GM23338 (cell line): ENCODE measurements around the gene SORT1. TPM values are rescaled to one million over a fixed set of nuclear protein-coding genes. Genes with fewer than 3 reads are reported as not detected.
A peak's percentile ranks its signal among the peaks of the same experiment; 100 is the strongest.

Experiments used
- ATAC-seq: fragments of 200-7000 bp; cut with Tn5 transposase; 3 replicates; pipeline ENCODE4 v1.9.1; 2020
- DNase-seq: peaks from one replicate; pipeline ENCODE4 v3.0.0-alpha.2; 2015; ENCODE audit warnings: low spot score
- H2AFZ ChIP-seq: fragments of 200-600 bp; sonication (generic); 2 replicates; pipeline ENCODE4 v1.8.0; 2016; ENCODE audit warnings: antibody characterized with exemption, mild to moderate bottlenecking, moderate library complexity
- H3F3A ChIP-seq: fragments of 200-600 bp; sonication (generic); replicated peaks from 2 replicates; pipeline ENCODE4 v1.8.0; 2017; ENCODE audit warnings: antibody characterized with exemption, mixed run types, low read depth
- H3K27ac ChIP-seq: fragments of 200-600 bp; sonication (generic); 2 replicates; pipeline ENCODE4 v1.6.1; 2016; ENCODE audit warnings: low read depth
- H3K27me3 ChIP-seq: fragments of 200-600 bp; sonication (generic); 2 replicates; pipeline ENCODE4 v1.8.0; 2016; ENCODE audit warnings: mild to moderate bottlenecking, mixed run types, moderate library complexity; ENCODE audit not compliant: insufficient read depth
- H3K36me3 ChIP-seq: fragments of 200-600 bp; sonication (generic); 2 replicates; pipeline ENCODE4 v1.8.0; 2016; ENCODE audit warnings: mild to moderate bottlenecking; ENCODE audit not compliant: insufficient read depth
- H3K4me1 ChIP-seq: fragments of 200-600 bp; sonication (generic); 2 replicates; pipeline ENCODE4 v1.8.0; 2016; ENCODE audit warnings: mild to moderate bottlenecking, moderate library complexity; ENCODE audit not compliant: insufficient read depth
- H3K4me2 ChIP-seq: fragments of 200-600 bp; sonication (generic); 2 replicates; pipeline ENCODE4 v1.7.1; 2017; ENCODE audit warnings: mixed run types
- H3K4me3 ChIP-seq: fragments of 200-600 bp; sonication (generic); 2 replicates; pipeline ENCODE4 v1.6.1; 2016; ENCODE audit warnings: mixed run types
- H3K79me2 ChIP-seq: fragments of 200-600 bp; sonication (generic); replicated peaks from 2 replicates; pipeline ENCODE4 v1.8.0; 2017; ENCODE audit warnings: mild to moderate bottlenecking; ENCODE audit not compliant: insufficient read depth
- H3K9me2 ChIP-seq: fragments of 200-600 bp; sonication (generic); 2 replicates; pipeline ENCODE4 v1.8.0; 2017; ENCODE audit not compliant: insufficient read depth
- H4K20me1 ChIP-seq: fragments of 200-600 bp; sonication (generic); replicated peaks from 2 replicates; pipeline ENCODE4 v1.8.0; 2017; ENCODE audit warnings: mild to moderate bottlenecking; ENCODE audit not compliant: insufficient read depth
- H3K27ac Mint-ChIP-seq: 2 replicates; pipeline ENCODE4 v1.8.0; 2020; ENCODE audit warnings: inconsistent platforms, mild to moderate bottlenecking, moderate library complexity, mixed read lengths
- H3K27me3 Mint-ChIP-seq: 3 replicates; pipeline ENCODE4 v1.8.0; 2022; ENCODE audit warnings: low read depth, mild to moderate bottlenecking, moderate library complexity, mixed read lengths, inconsistent platforms; ENCODE audit not compliant: insufficient read depth, poor library complexity
- H3K36me3 Mint-ChIP-seq: 3 replicates; pipeline ENCODE4 v1.8.0; 2021; ENCODE audit warnings: low read depth, mild to moderate bottlenecking, inconsistent platforms, moderate library complexity, mixed read lengths
- H3K4me1 Mint-ChIP-seq: 3 replicates; pipeline ENCODE4 v1.8.0; 2020; ENCODE audit warnings: mild to moderate bottlenecking, inconsistent platforms, mixed read lengths
- H3K4me3 Mint-ChIP-seq: 3 replicates; pipeline ENCODE4 v1.8.0; 2021; ENCODE audit warnings: moderate library complexity, mild to moderate bottlenecking, inconsistent platforms, mixed read lengths
- H3K9me3 Mint-ChIP-seq: 3 replicates; pipeline ENCODE4 v1.8.0; 2020; ENCODE audit warnings: moderate library complexity, mild to moderate bottlenecking, inconsistent platforms, mixed read lengths
- CREB1 ChIP-seq: fragments of 250-450 bp; sonication (Bioruptor Pico); IDR thresholded peaks from 2 replicates; pipeline ENCODE4 v1.5.0; 2020; ENCODE audit warnings: low read depth, mild to moderate bottlenecking, moderate library complexity
- EZH2 ChIP-seq: fragments of 200-600 bp; sonication (generic); IDR thresholded peaks from one replicate; pipeline ENCODE4 v1.8.0; 2017; ENCODE audit warnings: antibody characterized with exemption, mild to moderate bottlenecking, low read depth; ENCODE audit not compliant: unreplicated experiment
- EZH2phosphoT487 ChIP-seq: fragments of 200-600 bp; sonication (generic); IDR thresholded peaks from one replicate; pipeline ENCODE4 v1.8.1; 2018; ENCODE audit warnings: antibody characterized with exemption; ENCODE audit not compliant: unreplicated experiment
- JUNB ChIP-seq: IDR thresholded peaks from one replicate; pipeline ENCODE4 v1.6.1; 2016; ENCODE audit warnings: antibody characterized with exemption; ENCODE audit not compliant: unreplicated experiment
- NANOG ChIP-seq: IDR thresholded peaks from 2 replicates; pipeline ENCODE4 v1.6.1; 2016; ENCODE audit warnings: antibody characterized with exemption, borderline replicate concordance
- POLR2AphosphoS5 ChIP-seq: IDR thresholded peaks from 2 replicates; pipeline ENCODE4 v1.6.1; 2016; ENCODE audit warnings: antibody characterized with exemption, low read depth
- REST ChIP-seq: IDR thresholded peaks from one replicate; pipeline ENCODE4 v1.6.1; 2018; ENCODE audit warnings: antibody characterized with exemption; ENCODE audit not compliant: unreplicated experiment
- STAT1 ChIP-seq: IDR thresholded peaks from one replicate; pipeline ENCODE4 v1.6.1; 2016; ENCODE audit warnings: antibody characterized with exemption; ENCODE audit not compliant: unreplicated experiment
- ZNF114 ChIP-seq: fragments of 250-450 bp; sonication (Bioruptor Pico); IDR thresholded peaks from 2 replicates; pipeline ENCODE4 v1.5.0; 2020; ENCODE audit warnings: mild to moderate bottlenecking, moderate library complexity
- ZNF331 ChIP-seq: fragments of 250-450 bp; sonication (Bioruptor Pico); IDR thresholded peaks from 2 replicates; pipeline ENCODE4 v1.5.0; 2020; ENCODE audit warnings: low read depth, mild to moderate bottlenecking, moderate library complexity
- ZNF462 ChIP-seq: fragments of 250-450 bp; sonication (Bioruptor Pico); IDR thresholded peaks from 2 replicates; pipeline ENCODE4 v1.5.0; 2020; ENCODE audit warnings: mild to moderate bottlenecking, moderate library complexity
- polyA plus RNA-seq: library from polyadenylated mRNA; unstranded; fragments of >200 nt; fragmentation: Nextera tagmentation; extraction: Ambion mirVana; gene quantifications from 2 replicates; pipeline ENCODE4 v1.2.1, GENCODE V29; 2016
- total RNA-seq: library from RNA; depleted of rRNA; stranded (reverse); fragments of >200 nt; shearing (Covaris generic); gene quantifications from 2 replicates; pipeline ENCODE4 v1.2.3, GENCODE V29; 2014
- TF ChIP-seq, protein P1 (sequence below): IDR thresholded peaks from 2 replicates; pipeline ENCODE4 v1.6.1; 2016; ENCODE audit warnings: antibody characterized with exemption
- TF ChIP-seq, protein P2 (sequence below), 2 experiments: fragments of 200-600 bp in 1 of 2; sonication (generic) in 1 of 2; conservative IDR thresholded peaks; 2 replicates each; pipeline versions ENCODE4 v1.5.1 to v1.6.1; 2016 to 2017; ENCODE audit warnings: antibody characterized with exemption in 2 of 2, low read depth in 2 of 2, mild to moderate bottlenecking in 2 of 2, moderate library complexity in 1 of 2

Gene SORT1
- total and polyA plus RNA-seq, 2 experiments from 2014 or later: 10.9 to 55.4 TPM

DNA sequence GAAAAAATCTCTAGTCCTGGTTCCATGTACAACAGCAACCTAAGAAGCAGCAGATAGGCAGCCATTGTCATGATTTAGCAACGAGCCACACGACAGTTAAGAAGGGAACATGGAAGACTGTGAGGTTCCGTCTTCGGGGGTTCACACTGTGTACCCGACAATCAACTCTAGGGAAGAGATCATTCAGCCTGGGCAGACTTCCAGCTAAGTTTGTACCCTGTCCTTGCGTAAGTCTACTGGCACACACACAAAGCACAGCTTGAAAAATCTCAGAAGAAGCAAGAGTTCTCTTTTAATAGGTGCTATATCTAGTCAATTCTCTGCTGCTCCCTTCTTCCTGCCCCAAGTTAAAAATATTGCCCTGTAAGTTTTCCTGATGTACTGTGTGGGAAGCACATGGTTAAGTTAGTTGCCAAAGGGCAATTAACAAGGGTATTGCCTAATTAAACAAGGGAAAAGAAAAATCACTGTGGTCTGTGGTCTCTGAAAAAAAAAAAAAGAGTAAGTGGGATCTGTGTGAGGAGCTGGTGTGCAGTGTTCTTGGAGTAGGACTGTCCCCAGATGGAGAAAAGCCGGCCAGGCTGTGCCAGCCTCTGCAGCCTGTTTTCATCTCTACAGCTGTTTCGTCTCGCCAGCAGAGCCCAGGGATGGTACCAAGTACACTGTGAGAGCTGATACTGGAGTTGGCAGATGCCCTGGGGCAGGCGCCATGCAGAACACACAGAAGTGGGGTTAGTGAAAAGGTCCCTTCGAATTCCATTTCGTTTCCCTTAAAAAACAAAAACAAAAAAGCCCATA lies 84.5 kb downstream of the SORT1 start:
- Histone ChIP-seq H3K27ac (no peak overlapping the region; the same call in 1 of the 2 replicates), H2AFZ (no peak overlapping the region), H3K9me2 (no peaks in the 10 kb centered on the region), H3K4me3 (no peak overlapping the region), H3K27me3 (no peaks in the 10 kb centered on the region), H3K4me2 (no peak overlapping the region), H3K4me1 (no peaks in the 10 kb centered on the region), H3F3A (no peaks in the 10 kb centered on the region), H3K36me3 (peaks cover 21% of the 10 kb centered on the region; the same call in 1 of the 2 replicates), H4K20me1 (no peaks in the 10 kb centered on the region; the same call in 1 of the 2 replicates), H3K79me2 (no peaks in the 10 kb centered on the region)
- no peak for DNase-seq
- Mint-ChIP-seq H3K36me3 (peaks cover 32% of the 10 kb centered on the region), H3K27me3 (peaks cover 4% of the 10 kb centered on the region), H3K4me3 (no peak overlapping the region), H3K9me3 (no peaks in the 10 kb centered on the region), H3K4me1 (no peaks in the 10 kb centered on the region), H3K27ac (0 out of 2 replicates have a peak overlapping the region, but pooled peaks have one; percentile 57)
- no peak for ATAC-seq
- TF ChIP-seq EZH2phosphoT487 (no peak), EZH2 (no peak), POLR2AphosphoS5 (no peak), NANOG (no peak), ZNF114 (no peak), STAT1 (no peak), CREB1 (CRISPR knock-in tag) (no peak), JUNB (no peak), ZNF462 (CRISPR knock-in tag) (no peak), ZNF331 (CRISPR knock-in tag) (no peak), REST (no peak)
- TF ChIP-seq, protein P1, sequence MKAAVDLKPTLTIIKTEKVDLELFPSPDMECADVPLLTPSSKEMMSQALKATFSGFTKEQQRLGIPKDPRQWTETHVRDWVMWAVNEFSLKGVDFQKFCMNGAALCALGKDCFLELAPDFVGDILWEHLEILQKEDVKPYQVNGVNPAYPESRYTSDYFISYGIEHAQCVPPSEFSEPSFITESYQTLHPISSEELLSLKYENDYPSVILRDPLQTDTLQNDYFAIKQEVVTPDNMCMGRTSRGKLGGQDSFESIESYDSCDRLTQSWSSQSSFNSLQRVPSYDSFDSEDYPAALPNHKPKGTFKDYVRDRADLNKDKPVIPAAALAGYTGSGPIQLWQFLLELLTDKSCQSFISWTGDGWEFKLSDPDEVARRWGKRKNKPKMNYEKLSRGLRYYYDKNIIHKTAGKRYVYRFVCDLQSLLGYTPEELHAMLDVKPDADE: no peak
- TF ChIP-seq, protein P2, sequence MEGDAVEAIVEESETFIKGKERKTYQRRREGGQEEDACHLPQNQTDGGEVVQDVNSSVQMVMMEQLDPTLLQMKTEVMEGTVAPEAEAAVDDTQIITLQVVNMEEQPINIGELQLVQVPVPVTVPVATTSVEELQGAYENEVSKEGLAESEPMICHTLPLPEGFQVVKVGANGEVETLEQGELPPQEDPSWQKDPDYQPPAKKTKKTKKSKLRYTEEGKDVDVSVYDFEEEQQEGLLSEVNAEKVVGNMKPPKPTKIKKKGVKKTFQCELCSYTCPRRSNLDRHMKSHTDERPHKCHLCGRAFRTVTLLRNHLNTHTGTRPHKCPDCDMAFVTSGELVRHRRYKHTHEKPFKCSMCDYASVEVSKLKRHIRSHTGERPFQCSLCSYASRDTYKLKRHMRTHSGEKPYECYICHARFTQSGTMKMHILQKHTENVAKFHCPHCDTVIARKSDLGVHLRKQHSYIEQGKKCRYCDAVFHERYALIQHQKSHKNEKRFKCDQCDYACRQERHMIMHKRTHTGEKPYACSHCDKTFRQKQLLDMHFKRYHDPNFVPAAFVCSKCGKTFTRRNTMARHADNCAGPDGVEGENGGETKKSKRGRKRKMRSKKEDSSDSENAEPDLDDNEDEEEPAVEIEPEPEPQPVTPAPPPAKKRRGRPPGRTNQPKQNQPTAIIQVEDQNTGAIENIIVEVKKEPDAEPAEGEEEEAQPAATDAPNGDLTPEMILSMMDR (conservative IDR thresholded peaks at IDR 0.05; ENCODE audit: low read depth in 2 of 2): no peak
